HCT116 (cell line): ENCODE data around the gene SLC35F6.

Experiments
- CBX3 ChIP-seq: IDR thresholded peaks from 2 replicates; pipeline ENCODE4 v1.6.1; 2012; ENCODE audit warnings: low read depth
- POLR2AphosphoS5 ChIP-seq: IDR thresholded peaks from 2 replicates; pipeline ENCODE4 v1.6.1; 2011; ENCODE audit warnings: mild to moderate bottlenecking, low read depth, low read length, moderate library complexity
- ZFX ChIP-seq: fragments of 450-650 bp; IDR thresholded peaks from 2 replicates; pipeline ENCODE4 v1.6.1; 2017
- ZNF274 ChIP-seq: fragments of 200-500 bp; sonication (Bioruptor generic); IDR thresholded peaks from 2 replicates; pipeline ENCODE4 v1.6.1; 2014; ENCODE audit warnings: mild to moderate bottlenecking, low read depth, low read length, inconsistent platforms
- TF ChIP-seq, protein P1 (sequence below): IDR thresholded peaks from 2 replicates; pipeline ENCODE4 v1.6.1; 2012
- TF ChIP-seq, protein P2 (sequence below), 3 experiments: fragments of 200-600 bp in 1 of 3; sonication (generic) in 1 of 3; IDR thresholded peaks in 2 of 3; conservative IDR thresholded peaks in 1 of 3; 2 replicates each; pipeline ENCODE4 v1.5.1; 2012 to 2017; ENCODE audit warnings: low read depth in 2 of 3, low read length in 2 of 3, antibody characterized with exemption in 1 of 3, borderline replicate concordance in 1 of 3, control low read depth in 1 of 3, mild to moderate bottlenecking in 1 of 3, mixed read lengths in 1 of 3, mixed run types in 1 of 3, moderate library complexity in 1 of 3; ENCODE audit not compliant: insufficient read depth in 1 of 3
- TF ChIP-seq, protein P3 (sequence below): IDR thresholded peaks from 2 replicates; pipeline ENCODE4 v1.6.1; 2012

- no peak for TF ChIP-seq POLR2AphosphoS5
- TF ChIP-seq ZNF274, result no peak
- TF ChIP-seq, protein P1, sequence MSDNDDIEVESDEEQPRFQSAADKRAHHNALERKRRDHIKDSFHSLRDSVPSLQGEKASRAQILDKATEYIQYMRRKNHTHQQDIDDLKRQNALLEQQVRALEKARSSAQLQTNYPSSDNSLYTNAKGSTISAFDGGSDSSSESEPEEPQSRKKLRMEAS, result no peak
- no peak for TF ChIP-seq CBX3
- TF ChIP-seq ZFX, result no peak
- TF ChIP-seq, protein P2, sequence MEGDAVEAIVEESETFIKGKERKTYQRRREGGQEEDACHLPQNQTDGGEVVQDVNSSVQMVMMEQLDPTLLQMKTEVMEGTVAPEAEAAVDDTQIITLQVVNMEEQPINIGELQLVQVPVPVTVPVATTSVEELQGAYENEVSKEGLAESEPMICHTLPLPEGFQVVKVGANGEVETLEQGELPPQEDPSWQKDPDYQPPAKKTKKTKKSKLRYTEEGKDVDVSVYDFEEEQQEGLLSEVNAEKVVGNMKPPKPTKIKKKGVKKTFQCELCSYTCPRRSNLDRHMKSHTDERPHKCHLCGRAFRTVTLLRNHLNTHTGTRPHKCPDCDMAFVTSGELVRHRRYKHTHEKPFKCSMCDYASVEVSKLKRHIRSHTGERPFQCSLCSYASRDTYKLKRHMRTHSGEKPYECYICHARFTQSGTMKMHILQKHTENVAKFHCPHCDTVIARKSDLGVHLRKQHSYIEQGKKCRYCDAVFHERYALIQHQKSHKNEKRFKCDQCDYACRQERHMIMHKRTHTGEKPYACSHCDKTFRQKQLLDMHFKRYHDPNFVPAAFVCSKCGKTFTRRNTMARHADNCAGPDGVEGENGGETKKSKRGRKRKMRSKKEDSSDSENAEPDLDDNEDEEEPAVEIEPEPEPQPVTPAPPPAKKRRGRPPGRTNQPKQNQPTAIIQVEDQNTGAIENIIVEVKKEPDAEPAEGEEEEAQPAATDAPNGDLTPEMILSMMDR (IDR thresholded peaks at IDR 0.05 in 2 of 3, conservative IDR thresholded peaks at IDR 0.05 in 1 of 3; ENCODE audit: borderline replicate concordance in 1 of 3, insufficient read depth in 1 of 3, low read depth in 2 of 3, low read length in 2 of 3), result no peak
- TF ChIP-seq, protein P3, sequence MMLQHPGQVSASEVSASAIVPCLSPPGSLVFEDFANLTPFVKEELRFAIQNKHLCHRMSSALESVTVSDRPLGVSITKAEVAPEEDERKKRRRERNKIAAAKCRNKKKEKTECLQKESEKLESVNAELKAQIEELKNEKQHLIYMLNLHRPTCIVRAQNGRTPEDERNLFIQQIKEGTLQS, result no peak
These were observed 29.0 kb upstream of the SLC35F6 start for GRCh38 chr2:26735097-26735496.
